HG03108 (cell line): ENCODE data around the gene TBCD.
"Not testable (repeated sequence)": the region's sequence is repeated elsewhere in the genome, so short reads cannot be mapped to it uniquely, and the experiment has no call there.

Experiments
- ATAC-seq: cut with Tn5 transposase; IDR thresholded peaks from one replicate; pipeline ENCODE4 v1.9.1; 2021; ENCODE audit warnings: moderate library complexity; ENCODE audit not compliant: unreplicated experiment

The TBCD gene

DNA sequence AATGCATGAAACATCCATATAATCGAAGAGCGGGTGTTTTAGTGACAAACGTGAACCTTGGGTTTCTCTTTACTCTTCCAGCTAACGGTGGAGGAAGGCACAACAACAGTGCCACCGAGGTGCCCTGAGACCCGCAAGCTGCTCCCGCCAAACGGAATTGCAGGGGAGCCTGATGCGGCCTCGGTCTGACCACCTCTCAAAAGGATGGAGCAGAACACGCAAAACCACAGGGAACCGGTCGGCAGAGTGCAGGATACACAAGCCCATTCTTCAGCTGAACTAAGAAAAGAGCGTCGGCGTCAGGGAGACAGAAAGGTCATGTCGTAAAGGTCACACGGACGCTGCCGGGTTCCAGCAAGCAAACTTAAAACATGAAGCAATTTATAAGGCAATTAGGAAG, 197.5 kb downstream of the TBCD start:
- ATAC-seq: no peak

DNA sequence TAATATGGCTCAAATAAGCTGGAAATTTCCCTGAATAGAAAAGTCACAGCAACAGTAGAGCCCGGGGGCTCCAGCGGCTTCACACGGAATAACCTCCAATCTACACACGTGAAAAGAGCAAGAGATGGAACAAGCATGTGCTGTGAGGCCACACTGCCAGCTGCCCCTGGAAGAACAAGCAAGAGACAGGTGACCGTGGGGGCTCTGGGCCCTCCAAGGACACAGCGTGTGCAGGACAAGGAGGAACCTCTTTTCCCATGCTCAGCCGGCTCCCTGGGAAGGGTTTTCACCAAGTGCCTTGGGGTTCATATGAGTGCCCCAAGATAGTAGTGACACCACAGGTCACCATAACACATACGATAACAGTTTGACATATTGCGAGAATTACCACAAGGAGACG, 198.1 kb downstream of the TBCD start:
- ATAC-seq: no peak

DNA sequence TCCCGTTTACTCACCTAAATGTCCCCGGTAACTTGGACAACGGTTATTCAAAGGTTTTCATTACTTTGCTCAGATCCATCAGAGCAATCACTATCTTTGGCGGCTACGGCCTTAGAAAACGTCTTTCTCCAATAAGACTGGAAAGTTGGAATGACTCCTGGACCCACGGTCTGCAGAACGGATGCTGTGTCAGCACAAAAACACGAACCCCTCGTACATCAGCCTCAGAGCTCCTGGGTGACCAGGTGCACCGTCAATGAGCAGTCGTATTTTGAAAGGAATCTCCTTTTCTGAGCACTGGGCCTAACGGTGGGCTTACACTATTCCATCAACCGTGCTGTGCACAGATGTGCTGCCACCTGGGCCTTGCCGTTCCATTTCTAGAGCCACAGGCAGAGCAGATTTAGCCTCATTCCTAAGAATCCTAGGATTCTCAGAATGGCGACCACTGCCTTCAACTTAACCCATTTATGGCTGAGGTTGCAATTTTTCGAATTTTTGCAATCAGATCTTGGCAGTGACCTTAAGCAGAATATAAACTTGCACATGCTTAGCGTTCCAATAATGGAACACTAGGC, 198.7 kb downstream of the TBCD start:
- no peak for ATAC-seq

DNA sequence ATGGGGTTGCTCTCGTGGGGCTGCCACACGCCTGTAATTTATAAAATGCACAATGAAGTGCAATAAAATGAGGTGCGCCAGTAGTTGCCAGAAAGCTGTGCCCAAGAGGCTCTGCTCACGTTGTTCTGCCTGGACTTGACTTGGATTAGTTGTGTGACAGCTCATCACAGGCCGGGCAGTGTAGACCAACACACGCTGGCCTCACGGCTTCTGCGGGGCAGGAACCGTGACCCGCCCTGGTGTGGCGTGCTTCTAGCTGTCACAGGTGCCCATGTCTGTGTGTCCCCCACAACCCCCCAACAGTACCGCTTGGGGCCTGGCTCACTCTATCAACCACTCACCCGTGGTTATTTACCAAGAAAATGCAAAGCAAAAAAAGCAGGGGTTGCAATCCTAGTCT, 200.2 kb downstream of the TBCD start:
- no peak for ATAC-seq

DNA sequence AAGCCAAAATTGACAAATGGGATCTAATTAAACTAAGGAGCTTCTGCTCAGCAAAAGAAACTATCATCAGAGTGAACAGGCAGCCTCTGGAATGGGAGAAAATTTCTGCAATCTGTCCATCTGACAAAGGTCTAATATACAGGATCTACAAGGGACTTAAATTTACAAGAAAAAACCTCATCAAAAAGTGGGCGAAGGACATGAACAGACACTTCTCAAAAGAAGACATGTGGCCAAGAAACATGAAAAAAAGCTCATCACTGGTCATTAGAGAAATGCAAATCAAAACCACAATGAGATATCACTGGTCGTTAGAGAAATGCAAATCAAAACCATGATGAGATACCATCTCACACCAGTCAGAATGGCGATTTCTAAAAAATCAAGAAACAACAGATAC, 203.2 kb downstream of the TBCD start:
- not testable (repeated sequence) for ATAC-seq

DNA sequence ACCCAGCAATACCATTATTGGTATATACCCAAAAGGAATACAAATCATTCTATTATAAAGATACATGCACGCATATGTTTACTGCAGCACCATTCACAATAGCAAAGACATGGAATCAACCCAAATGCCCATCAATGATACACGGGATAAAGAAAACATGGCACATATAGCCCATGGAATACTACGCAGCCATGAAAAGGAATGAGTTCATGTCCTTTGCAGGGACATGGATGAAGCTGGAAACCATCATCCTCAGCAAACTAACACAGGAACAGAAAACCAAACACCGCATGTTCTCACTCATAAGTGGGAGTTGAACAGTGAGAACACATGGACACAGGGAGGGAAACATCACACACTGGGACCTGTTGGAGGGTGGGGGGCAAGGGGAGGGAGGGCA, 203.8 kb downstream of the TBCD start:
- ATAC-seq: not testable (repeated sequence)

DNA sequence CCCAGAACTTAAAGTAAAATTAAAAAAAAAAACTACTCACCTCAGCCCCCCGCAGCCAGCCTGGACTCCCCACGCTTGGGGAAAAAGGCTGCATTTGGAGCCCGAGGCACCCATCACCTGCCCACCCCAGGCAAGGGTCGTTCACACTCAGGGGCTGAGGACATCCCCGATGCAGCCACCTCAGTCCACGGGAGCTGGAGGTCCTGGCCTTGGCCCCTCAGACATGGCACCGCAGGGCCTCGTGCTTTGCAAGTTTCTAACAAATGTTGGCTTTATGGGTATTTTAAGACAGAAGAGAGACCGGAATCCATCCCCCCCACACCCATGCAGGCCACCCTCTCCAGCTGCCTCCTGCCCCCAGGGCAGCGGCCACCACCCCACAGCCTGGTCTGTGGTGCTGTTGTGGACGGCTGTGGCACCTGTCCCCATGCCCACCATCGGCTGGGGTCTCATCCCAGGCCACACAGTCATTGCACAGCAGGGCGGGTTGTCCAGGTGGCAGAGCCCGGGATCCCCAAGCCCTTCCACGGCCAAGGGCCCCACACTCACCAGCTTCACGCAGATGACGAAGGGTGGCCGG, 204.4 kb downstream of the TBCD start:
- ATAC-seq: no peak

DNA sequence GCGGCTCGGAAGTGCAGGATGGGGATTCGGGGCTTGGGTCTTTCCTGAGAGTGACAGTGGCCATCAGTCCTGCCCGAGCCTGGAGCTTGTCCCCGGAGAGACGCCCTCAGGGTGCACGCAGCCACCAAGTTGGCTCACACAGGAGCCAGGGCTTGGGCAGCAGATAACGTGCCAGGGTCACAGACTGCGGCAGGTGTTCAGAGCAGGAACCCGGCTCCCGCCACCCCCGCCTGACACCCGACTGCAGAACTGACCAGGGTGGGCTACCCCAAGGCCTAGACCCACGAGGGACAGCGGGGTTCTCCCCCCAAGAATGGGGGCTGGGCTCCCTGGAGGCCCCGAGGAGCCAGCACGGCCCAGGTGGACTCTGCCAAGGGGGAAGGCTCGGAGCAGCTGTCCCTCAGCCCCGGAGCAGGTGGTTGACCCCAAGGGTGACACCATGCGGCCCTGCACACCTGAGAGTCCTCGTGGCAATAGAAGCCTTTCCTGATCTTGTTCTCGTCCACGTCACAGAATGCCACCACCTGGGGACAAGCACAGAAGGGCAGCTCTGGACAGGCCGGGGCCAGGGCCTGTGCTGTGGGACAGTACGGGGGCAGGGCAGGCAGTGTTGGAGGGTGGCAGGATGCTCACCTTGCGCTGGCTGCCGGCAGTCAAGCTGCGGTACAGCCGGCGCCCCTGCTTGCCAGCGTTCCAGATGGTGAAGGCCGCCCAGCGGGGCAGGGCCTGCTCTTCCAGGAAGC, 205.0 kb downstream of the TBCD start:
- ATAC-seq: no peak

DNA sequence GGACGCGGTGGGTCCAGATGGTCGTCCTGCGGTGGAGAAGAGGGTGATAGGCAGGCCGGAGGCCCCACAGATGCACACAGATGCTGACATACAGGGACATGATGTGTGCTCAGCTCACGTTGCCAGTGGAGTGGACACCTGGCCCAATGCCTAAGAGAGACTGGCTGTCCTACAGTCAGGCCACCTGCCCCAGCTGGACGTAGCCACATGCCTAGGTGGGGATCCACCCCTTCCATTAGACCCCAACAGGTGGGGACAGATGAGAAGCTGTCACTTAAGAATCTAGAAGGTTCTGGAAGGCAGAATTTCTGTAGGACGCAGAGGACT, 205.6 kb downstream of the TBCD start:
- ATAC-seq: no peak

DNA sequence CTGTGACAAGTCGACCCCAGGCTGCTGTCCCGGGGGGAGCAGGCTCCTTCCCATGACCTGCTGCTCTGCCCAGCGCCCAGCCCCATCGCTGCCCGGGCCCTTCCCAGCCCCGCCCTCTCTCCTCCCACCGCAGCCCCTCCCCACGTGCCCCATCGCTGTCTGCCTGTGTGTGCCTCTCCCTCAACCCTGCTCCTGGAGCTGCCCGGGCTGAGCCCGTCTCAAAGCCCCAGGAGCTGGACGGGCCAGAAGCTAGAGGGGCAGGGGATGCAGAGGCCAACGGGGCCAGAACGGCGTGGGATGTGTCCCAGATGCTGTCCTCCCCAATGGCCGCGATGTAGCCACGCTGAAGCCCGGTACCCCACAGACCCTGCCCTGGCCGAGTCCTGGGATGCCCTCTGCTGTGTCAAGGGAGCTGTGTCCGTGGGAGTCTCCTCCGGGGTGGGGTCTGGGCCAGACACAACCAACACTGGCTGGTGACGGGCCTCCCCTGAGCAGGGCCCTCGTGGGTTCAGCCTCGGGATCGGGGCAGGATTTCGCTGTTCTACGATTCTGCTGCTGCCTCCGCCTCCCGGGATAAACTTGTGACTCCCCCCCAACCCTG, 206.2 kb downstream of the TBCD start:
- no peak for ATAC-seq

DNA sequence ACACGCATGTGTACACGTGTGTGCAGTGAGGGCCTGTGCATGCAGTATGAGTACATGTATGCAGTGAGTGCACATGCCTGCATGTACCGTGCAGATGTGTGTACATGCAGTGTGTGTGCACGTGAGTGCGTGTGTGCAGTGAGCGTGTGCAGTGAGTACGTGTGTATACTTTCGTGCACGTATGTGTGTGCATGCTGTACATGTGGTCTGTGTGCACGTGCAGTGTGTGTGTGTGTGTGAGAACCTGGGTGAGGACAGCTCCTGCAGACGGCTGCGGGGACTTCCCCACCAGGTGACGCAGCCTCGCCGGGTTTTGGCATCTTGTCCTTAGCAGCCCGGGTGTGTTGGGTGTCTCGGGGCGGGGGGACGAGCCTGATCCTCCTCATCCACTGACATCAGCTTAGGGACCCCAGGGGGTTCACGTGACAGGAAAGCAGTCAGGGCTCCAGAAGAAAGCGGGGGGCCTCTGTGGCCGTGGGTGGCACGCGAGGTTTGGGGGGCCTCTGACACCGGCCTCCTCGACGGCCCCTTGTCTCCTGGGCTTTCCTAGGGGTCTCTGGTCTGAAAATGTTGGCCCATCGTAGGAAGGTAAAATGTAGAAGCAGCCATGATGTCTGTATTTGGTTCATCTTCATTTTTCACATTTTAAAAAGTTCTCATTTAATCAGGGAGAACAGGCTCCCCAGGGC, 207.5 kb downstream of the TBCD start:
- ATAC-seq: no peak

DNA sequence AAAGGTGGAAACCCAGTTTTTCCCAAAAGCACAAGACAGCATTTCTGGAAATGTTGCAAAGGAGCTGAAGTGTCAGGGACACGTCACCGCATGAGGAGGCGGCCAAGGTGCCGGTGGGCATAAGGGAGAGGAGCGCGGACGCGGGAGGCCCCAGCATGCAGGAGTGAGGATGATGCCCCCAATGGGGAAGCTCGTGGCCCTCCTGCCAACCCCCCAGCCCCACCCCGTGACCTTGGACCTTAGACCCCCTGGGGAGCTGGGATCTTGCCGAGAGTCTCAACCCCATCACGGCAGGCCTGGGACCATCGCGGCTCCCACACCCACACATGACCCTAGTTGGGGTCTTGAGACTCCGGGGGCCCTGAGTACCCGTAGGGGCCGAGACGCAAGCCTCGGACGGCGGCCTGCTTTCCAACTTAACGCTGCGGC, 208.1 kb downstream of the TBCD start:
- no peak for ATAC-seq

DNA sequence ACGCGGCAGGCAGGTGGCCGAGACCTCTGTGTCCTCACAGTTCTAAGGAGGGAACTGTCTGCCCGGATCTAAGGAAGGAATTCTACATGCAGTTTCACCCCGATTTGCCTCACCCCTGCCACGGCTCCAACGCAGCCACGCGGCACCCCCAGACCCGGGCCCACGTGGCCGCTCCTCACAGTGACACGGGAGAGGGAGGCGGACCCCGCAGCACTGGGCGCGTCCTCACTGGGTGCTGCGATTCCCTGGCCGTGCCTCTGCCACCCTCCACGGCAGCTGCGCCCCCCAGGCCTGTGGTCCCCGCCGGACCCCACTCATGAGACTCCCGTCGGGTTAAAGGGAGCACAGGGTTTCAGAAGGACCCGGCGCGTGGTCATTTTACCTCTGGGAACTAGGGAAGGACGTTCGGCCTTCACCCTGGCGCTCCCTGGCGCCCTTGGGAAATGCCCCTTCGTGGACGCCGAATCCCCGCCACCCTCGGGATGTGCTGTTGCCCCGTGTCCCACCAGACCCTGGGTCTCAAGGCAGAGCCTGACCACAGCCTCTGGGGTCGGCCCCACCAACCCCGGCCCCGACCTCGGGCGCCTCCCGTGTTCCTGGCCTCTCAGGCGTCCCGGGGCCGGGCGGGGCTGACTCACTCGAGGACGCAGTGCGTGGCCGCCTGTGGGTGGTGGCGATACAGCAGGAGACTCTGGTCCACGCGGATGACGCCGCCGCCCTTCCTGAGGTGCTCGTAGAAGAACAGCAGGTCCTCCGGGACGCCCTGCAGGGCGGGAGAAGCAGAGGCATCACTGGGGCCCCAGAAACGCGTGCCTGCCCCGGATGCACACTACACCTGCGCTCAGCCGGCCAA, 208.8 kb downstream of the TBCD start:
- no peak for ATAC-seq

DNA sequence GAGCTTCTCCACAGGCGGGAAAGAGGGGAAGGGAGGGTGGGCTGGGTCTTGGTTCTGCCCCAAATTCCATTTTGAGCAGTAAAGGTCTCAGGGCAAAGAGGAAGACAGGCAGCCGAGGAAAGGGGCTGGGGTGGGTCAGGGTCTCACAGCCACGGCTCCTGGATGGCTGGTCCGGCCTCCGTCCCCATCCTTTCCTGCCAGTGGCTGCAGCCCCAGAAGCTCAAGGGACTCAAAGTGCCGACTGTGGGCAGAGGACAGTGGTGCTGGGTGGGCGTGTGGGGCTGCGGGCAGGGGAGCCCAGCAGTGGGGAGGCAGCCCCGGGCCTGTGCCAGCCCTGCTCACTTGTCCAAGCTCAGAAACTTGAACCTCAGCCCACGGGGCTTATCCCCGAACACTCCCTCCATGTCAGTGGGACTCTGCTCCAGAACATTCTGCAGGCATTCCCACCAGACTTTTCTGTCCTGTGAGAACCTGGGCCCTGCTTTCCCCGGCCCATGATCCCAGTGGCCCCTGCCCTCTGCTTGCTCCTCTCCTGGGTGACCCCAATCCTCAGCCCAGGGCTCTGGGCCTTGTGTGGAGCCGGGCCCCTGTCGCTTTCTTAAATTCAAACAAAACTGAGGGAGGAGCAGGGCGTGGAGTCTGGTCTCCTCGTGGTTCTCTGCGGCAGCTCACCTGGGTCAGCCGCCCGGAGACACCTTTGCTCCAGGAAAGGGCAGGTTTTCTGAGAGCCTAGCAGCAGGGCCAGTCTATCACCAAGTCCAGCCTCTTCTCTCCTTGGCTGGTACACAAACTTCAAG, 209.7 kb downstream of the TBCD start:
- ATAC-seq: no peak

DNA sequence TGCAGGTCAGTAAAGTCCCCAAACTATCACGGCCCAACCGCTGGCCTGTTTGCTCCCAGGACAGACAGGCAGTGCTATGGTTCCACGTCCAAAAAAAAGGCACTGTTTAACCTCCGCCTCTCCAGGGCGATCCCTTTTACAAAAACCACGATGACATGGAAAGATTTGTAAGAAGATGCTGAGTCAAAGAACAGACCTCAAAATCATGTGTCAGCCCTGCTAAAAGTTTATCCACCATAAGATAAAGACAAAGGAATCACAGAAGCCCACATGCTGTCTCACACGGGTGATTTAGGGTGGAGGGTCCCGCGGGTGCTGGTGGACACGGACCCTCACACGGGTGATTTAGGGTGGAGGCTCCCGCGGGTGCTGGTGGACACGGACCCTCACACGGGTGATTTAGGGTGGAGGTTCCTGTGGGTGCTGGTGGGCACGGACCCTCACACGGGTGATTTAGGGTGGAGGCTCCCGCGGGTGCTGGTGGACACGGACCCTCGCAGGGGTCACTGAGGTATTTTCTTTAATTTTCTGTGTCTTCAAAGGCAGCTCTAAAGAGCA, 210.4 kb downstream of the TBCD start:
- no peak for ATAC-seq

DNA sequence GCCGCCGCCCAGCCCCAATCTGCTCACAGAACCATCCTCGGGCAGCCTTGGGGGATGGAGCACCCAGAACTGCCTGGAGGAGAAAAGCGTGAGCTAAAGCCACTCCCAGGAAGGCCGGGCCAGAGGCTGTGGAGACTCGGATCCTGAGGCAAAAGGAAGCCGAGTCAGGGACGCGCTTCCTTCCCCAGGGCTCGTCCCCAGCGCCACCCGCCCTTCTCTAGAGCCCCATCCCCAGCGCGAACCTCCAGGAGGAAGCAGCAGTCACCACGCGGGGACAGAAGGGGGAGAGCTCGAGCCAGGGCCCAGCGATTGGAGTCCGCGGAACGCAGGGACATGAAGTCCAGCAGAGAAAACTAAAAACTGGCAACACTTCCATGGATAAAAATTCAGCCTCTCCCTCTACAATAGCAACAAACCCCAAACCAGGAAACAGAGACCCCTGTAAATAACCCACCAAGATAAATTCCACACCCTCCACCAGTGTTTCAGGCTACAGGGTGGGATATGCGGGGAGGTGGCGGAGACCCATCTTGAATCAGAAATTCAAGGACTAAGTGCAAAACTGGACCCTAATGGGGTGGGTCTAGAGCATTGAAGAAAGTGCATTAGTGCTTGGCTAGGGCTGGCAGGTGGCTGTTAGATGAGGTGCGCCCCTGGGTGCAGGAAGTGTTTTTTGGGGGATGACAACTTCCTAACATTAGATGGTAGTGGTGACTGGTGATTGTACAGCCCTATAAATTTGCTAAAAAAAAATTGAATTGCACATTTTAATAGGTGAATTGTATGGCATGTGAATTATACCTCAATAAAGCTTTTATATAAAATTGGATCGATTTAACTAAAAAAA, 211.5 kb downstream of the TBCD start:
- no peak for ATAC-seq

DNA sequence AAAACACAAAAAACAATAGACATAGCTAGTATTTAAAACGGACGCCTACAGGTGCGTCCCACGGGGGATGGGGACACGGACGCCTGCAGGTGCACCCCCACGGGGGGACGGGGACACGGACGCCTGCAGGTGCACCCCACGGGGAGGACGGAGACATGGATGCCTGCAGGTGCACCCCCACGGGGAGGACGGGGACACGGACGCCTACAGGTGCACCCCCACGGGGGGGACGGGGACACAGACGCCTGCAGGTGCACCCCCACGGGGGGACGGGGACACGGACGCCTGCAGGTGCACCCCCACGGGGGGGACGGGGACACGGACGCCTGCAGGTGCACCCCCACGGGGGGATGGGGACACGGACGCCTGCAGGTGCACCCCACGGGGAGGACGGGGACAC, 212.6 kb downstream of the TBCD start:
- not testable (repeated sequence) for ATAC-seq

DNA sequence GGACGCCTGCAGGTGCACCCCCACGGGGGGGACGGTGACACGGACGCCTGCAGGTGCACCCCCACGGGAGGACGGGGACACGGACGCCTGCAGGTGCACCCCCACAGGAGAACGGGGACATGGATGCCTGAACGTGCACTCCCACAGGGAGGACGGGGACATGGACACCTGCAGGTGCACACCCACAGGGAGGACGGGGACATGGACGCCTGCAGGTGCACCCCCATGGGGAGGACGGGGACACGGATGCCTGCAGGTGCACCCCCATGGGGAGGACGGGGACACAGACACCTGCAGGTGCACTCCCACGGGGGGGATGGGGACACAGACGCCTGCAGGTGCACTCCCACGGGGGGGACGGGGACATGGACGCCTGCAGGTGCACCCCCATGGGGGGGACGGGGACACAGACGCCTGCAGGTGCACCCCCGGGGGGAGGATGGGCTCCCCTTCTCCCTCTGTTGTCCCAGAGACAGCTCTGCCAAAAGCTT, 213.0 kb downstream of the TBCD start:
- ATAC-seq: no peak

DNA sequence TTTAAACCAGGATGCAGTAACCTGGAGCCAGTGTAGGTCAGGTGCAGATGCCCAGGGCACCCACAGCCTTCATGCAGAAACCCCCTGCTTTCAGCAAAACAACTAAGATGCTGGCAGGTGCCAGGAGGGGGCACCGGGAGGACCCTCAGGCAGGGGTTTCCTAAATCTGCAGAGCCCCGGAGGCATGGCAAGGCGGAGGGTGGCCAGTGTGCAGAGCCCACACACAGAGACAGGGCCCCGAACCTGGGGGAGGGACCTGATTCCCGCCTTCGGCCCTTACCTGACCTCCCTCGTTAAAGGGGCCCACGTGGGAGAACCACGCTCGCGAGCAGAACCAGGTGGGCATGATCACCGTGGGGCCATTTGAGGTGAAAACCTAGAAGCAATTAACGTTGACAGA, 213.5 kb downstream of the TBCD start:
- ATAC-seq: no peak
